B cell (primary cell): ENCODE data around the gene GSTA2. TPM values are rescaled to one million over a fixed set of nuclear protein-coding genes. Genes with fewer than 3 reads are reported as not detected.
"Not testable (repeated sequence)": the region's sequence is repeated elsewhere in the genome, so short reads cannot be mapped to it uniquely, and the experiment has no call there.

Source experiments
- ATAC-seq: fragments of 200-7000 bp; cut with Tn5 transposase; one replicate; pipeline ENCODE4 v1.10.0; 2021; ENCODE audit warnings: low read depth, mild to moderate bottlenecking, moderate number of reproducible peaks, moderate library complexity
- CTCF ChIA-PET: fragments of 350-600 bp; sonication (Branson Sonifier 250); formaldehyde crosslinking; loops from one replicate; lab custom pipeline; 2021; ENCODE audit warnings: antibody characterized with exemption, inconsistent platforms; lab: Charles Lee
- POLR2A ChIA-PET: fragments of 350-600 bp; sonication (Branson Sonifier 250); formaldehyde crosslinking; loops from one replicate; lab custom pipeline; 2021; ENCODE audit warnings: antibody characterized with exemption; lab: Charles Lee
- DNase-seq: peaks from one replicate; pipeline ENCODE4 v3.0.0; 2013
- H2AFZ ChIP-seq: 2 replicates; pipeline ENCODE4 v1.6.1; 2012; ENCODE audit warnings: mild to moderate bottlenecking, low read depth, low read length; ENCODE audit not compliant: insufficient read depth, poor library complexity, severe bottlenecking
- H3K27ac ChIP-seq, 2 donors: 1 replicate in 1 of 2; 2 replicates in 1 of 2; pipeline ENCODE4 v1.5.1; 2012 to 2013; ENCODE audit warnings: low read length in 2 of 2, mild to moderate bottlenecking in 2 of 2, moderate library complexity in 1 of 2
- H3K27me3 ChIP-seq, 4 experiments: fragments of 200-600 bp in 1 of 4; sonication (generic) in 1 of 4; replicated peaks in 1 of 4; 1 replicate in 2 of 4; 2 replicates in 2 of 4; pipeline versions ENCODE4 v1.6.1 to v1.7.0; 2013 to 2016; ENCODE audit warnings: low read length in 3 of 4, mild to moderate bottlenecking in 2 of 4, mixed read lengths in 1 of 4, moderate library complexity in 1 of 4; ENCODE audit not compliant: insufficient read depth in 4 of 4, control insufficient read depth in 3 of 4; ENCODE audit errors: control extremely low read depth in 1 of 4
- H3K36me3 ChIP-seq, 2 experiments: replicated peaks in 1 of 2; 1 replicate in 1 of 2; 2 replicates in 1 of 2; pipeline versions ENCODE4 v1.6.1 to v1.7.1; 2013; ENCODE audit warnings: low read length in 1 of 2; ENCODE audit not compliant: insufficient read depth in 2 of 2, control insufficient read depth in 1 of 2; ENCODE audit errors: control extremely low read depth in 1 of 2, extremely low read depth in 1 of 2
- H3K4me1 ChIP-seq, 2 donors: fragments of 200-600 bp in 1 of 2; sonication (generic) in 1 of 2; 1 replicate in 1 of 2; 2 replicates in 1 of 2; pipeline versions ENCODE4 v1.5.1 to v1.6.1; 2013 to 2017; ENCODE audit warnings: low read length in 2 of 2; ENCODE audit not compliant: control insufficient read depth in 2 of 2, insufficient read depth in 2 of 2
- H3K4me2 ChIP-seq: replicated peaks from 2 replicates; pipeline ENCODE3; 2012; ENCODE audit warnings: mild to moderate bottlenecking, low read depth, low read length; ENCODE audit not compliant: poor library complexity, severe bottlenecking
- H3K4me3 ChIP-seq, 5 experiments: fragments of 200-600 bp in 1 of 5; sonication (generic) in 1 of 5; 1 replicate in 3 of 5; 2 replicates in 2 of 5; pipeline versions ENCODE4 v1.5.1 to v1.7.0; 2011 to 2016; ENCODE audit warnings: low read length in 4 of 5, mild to moderate bottlenecking in 4 of 5, low read depth in 2 of 5, control low read depth in 1 of 5, moderate library complexity in 1 of 5; ENCODE audit not compliant: insufficient read depth in 1 of 5; ENCODE audit errors: control extremely low read depth in 1 of 5, extremely low read depth in 1 of 5
- H3K79me2 ChIP-seq: fragments of 200-600 bp; sonication (generic); one replicate; pipeline ENCODE4 v1.6.0; 2016; ENCODE audit warnings: low read length; ENCODE audit not compliant: control insufficient read depth, insufficient read depth
- H3K9ac ChIP-seq: fragments of 200-600 bp; sonication (generic); 2 replicates; pipeline ENCODE4 v1.6.1; 2017; ENCODE audit warnings: mild to moderate bottlenecking, low read length, moderate library complexity
- H3K9me3 ChIP-seq, 3 donors: one replicate each; pipeline versions ENCODE4 v1.6.1 to v1.7.1; 2013; ENCODE audit warnings: low read length in 2 of 3; ENCODE audit not compliant: control insufficient read depth in 2 of 3, insufficient read depth in 1 of 3; ENCODE audit errors: control extremely low read depth in 1 of 3
- H4K20me1 ChIP-seq: 2 replicates; pipeline ENCODE4 v1.6.0; 2012; ENCODE audit warnings: mild to moderate bottlenecking, low read length; ENCODE audit not compliant: insufficient read depth, control insufficient read depth, poor library complexity, severe bottlenecking
- H3K27ac Mint-ChIP-seq: one replicate; pipeline ENCODE4 v1.8.0; 2021; ENCODE audit warnings: mixed read lengths
- H3K27me3 Mint-ChIP-seq: one replicate; pipeline ENCODE4 v1.8.0; 2021; ENCODE audit warnings: mixed read lengths
- H3K4me1 Mint-ChIP-seq: one replicate; pipeline ENCODE4 v1.8.0; 2021; ENCODE audit warnings: mixed read lengths
- H3K4me3 Mint-ChIP-seq: one replicate; pipeline ENCODE4 v1.8.0; 2021; ENCODE audit warnings: mixed read lengths
- H3K9me3 Mint-ChIP-seq: one replicate; pipeline ENCODE4 v1.8.0; 2022; ENCODE audit warnings: mixed read lengths; ENCODE audit not compliant: insufficient read depth
- WGBS: methylation state at CpG from one replicate; pipeline ENCODE4 v1.1.5; 2013; ENCODE audit warnings: missing lambda C conversion rate; ENCODE audit not compliant: insufficient coverage; 5-methylcytosine and 5-hydroxymethylcytosine counted together
- intact Hi-C: fragments of 100-400 bp; cut with micrococcal nuclease; formaldehyde crosslinking; loops from one replicate; pipeline ENCODE4 v1.10.0; 2022
- polyA plus RNA-seq: library from polyadenylated mRNA; depleted of rRNA; stranded (reverse); fragments of >200 nt; gene quantifications from 2 replicates; pipeline ENCODE4 v1.2.3, GENCODE V29; 2012
- total RNA-seq, 2 donors: library from RNA; stranded (reverse); fragments of 120-200 nt in 1 of 2; gene quantifications; 1 replicate in 1 of 2; 2 replicates in 1 of 2; pipeline versions ENCODE4 v1.2.3 to v1.2.4, GENCODE V29; 2013 to 2022

Gene GSTA2
- total and polyA plus RNA-seq, 2 donors (not counting 1 experiment from before 2014, with no cell fraction given): not detected

DNA sequence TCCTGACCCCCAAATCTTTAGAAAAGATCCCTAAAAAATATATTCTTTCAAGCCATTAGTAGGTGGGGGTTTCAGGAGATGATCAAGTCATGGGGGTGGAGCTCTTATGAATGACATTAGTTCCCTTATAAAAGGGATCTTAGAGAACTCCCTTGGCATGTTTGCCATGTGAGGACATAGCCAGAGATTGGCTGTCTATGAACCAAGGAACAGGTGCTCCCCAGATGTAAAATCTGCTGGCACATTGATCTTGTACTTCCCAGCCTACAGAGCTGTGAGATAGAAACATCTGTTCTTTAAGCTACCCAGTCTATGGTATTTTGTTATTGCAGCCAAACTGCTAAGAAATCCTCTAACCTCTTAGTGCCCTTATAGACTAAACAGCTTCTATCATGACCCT, 4.4 kb upstream of the GSTA2 start:
- H3K27me3 ChIP-seq, H3K4me3 ChIP-seq, H3K9me3 Mint-ChIP-seq, POLR2A ChIA-PET, H3K9ac ChIP-seq, H3K4me1 ChIP-seq, H2AFZ ChIP-seq, ATAC-seq, CTCF ChIA-PET, intact Hi-C loops, H3K4me3 Mint-ChIP-seq, H3K4me1 Mint-ChIP-seq, H3K79me2 ChIP-seq, H3K4me2 ChIP-seq, H3K9me3 ChIP-seq, H3K27ac Mint-ChIP-seq, DNase-seq, H4K20me1 ChIP-seq, H3K36me3 ChIP-seq, H3K27ac ChIP-seq: not testable (repeated sequence)
- H3K27me3 Mint-ChIP-seq: peaks cover 13% of the 10 kb centered on the region

DNA sequence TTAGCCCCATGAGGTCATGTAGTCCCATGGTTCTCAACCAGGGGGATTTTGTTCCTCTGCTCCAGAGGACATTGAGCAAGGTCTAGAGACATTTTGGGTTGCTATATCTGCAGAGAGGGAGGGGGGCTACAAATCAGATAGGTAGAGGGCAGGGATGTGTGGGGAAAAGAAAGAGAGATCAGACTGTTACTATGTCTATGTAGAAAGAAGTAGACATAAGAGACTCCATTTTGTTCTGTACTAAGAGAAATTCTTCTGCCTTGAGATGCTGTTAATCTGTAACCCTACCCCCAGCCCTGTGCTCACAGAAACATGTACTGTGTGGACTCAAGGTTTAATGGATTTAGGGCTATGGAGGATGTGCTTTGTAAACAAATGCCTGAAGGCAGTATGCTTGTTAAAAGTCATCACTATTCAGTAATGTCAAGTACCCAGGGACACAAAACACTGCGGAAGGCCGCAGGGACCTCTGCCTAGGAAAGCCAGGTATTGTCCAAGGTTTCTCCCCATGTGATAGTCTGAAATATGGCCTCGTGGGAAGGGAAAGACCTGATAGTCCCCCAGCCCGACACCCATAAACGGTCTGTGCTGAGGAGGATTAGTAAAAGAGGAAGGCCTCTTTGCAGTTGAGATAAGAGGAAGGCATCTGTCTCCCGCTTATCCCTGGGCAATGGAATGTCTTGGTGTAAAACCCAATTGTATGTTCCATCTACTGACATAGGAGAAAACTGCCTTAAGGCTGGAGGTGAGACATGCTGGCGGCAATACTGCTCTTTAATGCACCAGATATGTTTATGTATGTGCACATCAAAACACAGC, 1.4 kb downstream of the GSTA2 start:
- H2AFZ ChIP-seq, H3K4me1 ChIP-seq, ATAC-seq, POLR2A ChIA-PET, H3K36me3 ChIP-seq, DNase-seq, intact Hi-C loops, H3K4me1 Mint-ChIP-seq, H3K9ac ChIP-seq, H3K27ac Mint-ChIP-seq, H3K4me3 ChIP-seq, H3K4me2 ChIP-seq, H3K4me3 Mint-ChIP-seq, H3K27ac ChIP-seq, H3K27me3 ChIP-seq, CTCF ChIA-PET, H3K79me2 ChIP-seq, H3K9me3 ChIP-seq, H4K20me1 ChIP-seq, H3K9me3 Mint-ChIP-seq: not testable (repeated sequence)
- WGBS: no CpG with 5 or more reads among the region's 7 CpGs
- H3K27me3 Mint-ChIP-seq: peaks cover 26% of the 10 kb centered on the region
